ENCODE data around the gene SORBS2. TPM values are rescaled to one million over a fixed set of nuclear protein-coding genes. Genes with fewer than 3 reads are reported as not detected.

Gene SORBS2
- total and polyA plus RNA-seq, 2 of the 4 experiments (the other 2 are of a cell fraction): 0.18 TPM; not detected in 1

- Histone ChIP-seq H3K27me3 (ENCODE audit: control insufficient read depth, insufficient read depth, low read length) (peaks cover 3% of the 10 kb centered on the region), H3K9me1 (ENCODE audit: insufficient read depth, low read length) (no peaks in the 10 kb centered on the region), H3K14ac (replicated peaks; ENCODE audit: low read depth, low read length) (no peak overlapping the region), H4K8ac (ENCODE audit: low read depth in 2 of 2, low read length in 2 of 2) (no peak overlapping the region), H2AK5ac (ENCODE audit: low read depth, low read length) (no peak overlapping the region), H2AFZ (replicated peaks; ENCODE audit: low read length, poor library complexity) (no peak overlapping the region), H4K5ac (ENCODE audit: low read depth, low read length) (no peak overlapping the region), H3K79me1 (ENCODE audit: low read depth in 1 of 2, low read length in 2 of 2) (no peaks in the 10 kb centered on the region), H3K27ac (ENCODE audit: insufficient read depth, low read length) (no peak overlapping the region), H3K36me3 (ENCODE audit: control insufficient read depth, insufficient read depth, low read length) (no peaks in the 10 kb centered on the region), H2BK15ac (ENCODE audit: low read depth, low read length) (no peak overlapping the region), H2BK20ac (ENCODE audit: low read depth, low read length) (no peak overlapping the region), H3K4me3 (ENCODE audit: insufficient read depth, low read depth, low read length) (no peak overlapping the region), H4K20me1 (ENCODE audit: insufficient read depth, low read length) (no peaks in the 10 kb centered on the region), H3K56ac (ENCODE audit: extremely low read depth, insufficient read depth, low read length) (no peak overlapping the region), H2BK5ac (ENCODE audit: low read depth, low read length, poor library complexity, severe bottlenecking) (no peak overlapping the region), H3K4ac (ENCODE audit: low read depth, low read length) (no peak overlapping the region), H3K18ac (ENCODE audit: low read depth, low read length) (no peak overlapping the region), H3K23ac (ENCODE audit: low read depth, low read length) (no peak overlapping the region), H2AK9ac (replicated peaks; ENCODE audit: low read depth, low read length, poor library complexity) (no peak overlapping the region), H3K9me3 (ENCODE audit: control insufficient read depth, insufficient read depth, low read length) (no peaks in the 10 kb centered on the region), H4K91ac (ENCODE audit: insufficient read depth, low read depth, low read length) (no peak overlapping the region), H3K4me2 (ENCODE audit: low read depth, low read length) (no peak overlapping the region), H3K4me1 (ENCODE audit: control insufficient read depth, insufficient read depth, low read length) (no peaks in the 10 kb centered on the region), H3K9ac (ENCODE audit: low read depth, low read length) (no peak overlapping the region), H2BK120ac (ENCODE audit: low read depth, low read length) (no peak overlapping the region)
- dilution Hi-C loops (cut with HindIII; ENCODE audit: low sequenced_read_pairs, unreplicated experiment): no loop called here
- WGBS, 2 experiments (ENCODE audit: extremely low coverage in 2 of 2, insufficient read length in 1 of 2): 67% methylated on average over 1 of the region's 4 CpGs; no CpG with 5 or more reads in 1 of the 2 experiments
- in situ Hi-C loops (cut with MboI; ENCODE audit: low sequenced_read_pairs): no loop called here
- POLR2A ChIA-PET (ENCODE audit: unreplicated experiment): no interaction called here
- BruUV-seq (replicated peaks): no TSS peak
- intact Hi-C loops (cut with micrococcal nuclease): no loop called here
- CTCF ChIA-PET: interaction anchor here (1.5 kb wide), 1 partner anchor 9 kb away, joined by 4 read pairs; no protein-coding TSS in a partner anchor
- TF ChIP-seq MAZ (IDR thresholded peaks at IDR 0.05; ENCODE audit: borderline replicate concordance, low read depth, low read length) (no peak), ELK1 (IDR thresholded peaks at IDR 0.05; ENCODE audit: borderline replicate concordance, low read depth, low read length) (no peak), FOS (IDR thresholded peaks at IDR 0.05; ENCODE audit: low read depth, low read length) (no peak), SMC3 (IDR thresholded peaks at IDR 0.05; ENCODE audit: low read depth, low read length) (no peak), CEBPB (IDR thresholded peaks at IDR 0.05; ENCODE audit: low read depth, low read length) (no peak), RFX5 (IDR thresholded peaks at IDR 0.05; ENCODE audit: low read depth, low read length) (no peak), USF2 (IDR thresholded peaks at IDR 0.05; ENCODE audit: low read depth, low read length) (no peak), BHLHE40 (IDR thresholded peaks at IDR 0.05; ENCODE audit: low read depth, low read length) (no peak), CHD1 (IDR thresholded peaks at IDR 0.05; ENCODE audit: low read depth, low read length) (no peak), POLR2A (IDR thresholded peaks at IDR 0.05; ENCODE audit: low read depth, low read length) (no peak), MXI1 (IDR thresholded peaks at IDR 0.05; ENCODE audit: borderline replicate concordance, low read depth, low read length) (no peak), NFE2L2 (IDR thresholded peaks at IDR 0.05; ENCODE audit: low read depth, low read length) (no peak)
- ATAC-seq (ENCODE audit: low read depth) (no peak), DNase-seq (no peak)
Measured at GRCh38 chr4:185830263-185830994, 18.4 kb upstream of the SORBS2 start.

Data from IMR-90 (cell line).